Upper lobe of left lung (tissue), 6 donors: ENCODE measurements around the gene AGBL3. TPM values are rescaled to one million over a fixed set of nuclear protein-coding genes. Genes with fewer than 3 reads are reported as not detected.
"Not testable (repeated sequence)": the region's sequence is repeated elsewhere in the genome, so short reads cannot be mapped to it uniquely, and the experiment has no call there.

Experiments used
- ATAC-seq, 2 donors: fragments of 200-7000 bp; cut with Tn5 transposase; one replicate each; pipeline ENCODE4 v1.9.1; 2022; ENCODE audit warnings: mild to moderate bottlenecking in 2 of 2, moderate library complexity in 2 of 2; ENCODE audit not compliant: low FRiP score in 2 of 2
- DNase-seq, 2 donors: peaks; one replicate each; pipeline ENCODE4 v3.0.0-alpha.2; 2019 to 2020
- H3K27ac ChIP-seq, 4 donors: fragments of 200-600 bp; sonication (generic); one replicate each; pipeline ENCODE4 v1.5.1; 2016 to 2019
- H3K27me3 ChIP-seq, 4 donors: fragments of 200-600 bp; sonication (generic); one replicate each; pipeline ENCODE4 v1.5.1; 2017 to 2019
- H3K36me3 ChIP-seq, 4 donors: fragments of 200-600 bp; sonication (generic); one replicate each; pipeline ENCODE4 v1.5.1; 2016 to 2019
- H3K4me1 ChIP-seq, 4 donors: fragments of 200-600 bp; sonication (generic); one replicate each; pipeline ENCODE4 v1.5.1; 2018 to 2019
- H3K4me3 ChIP-seq, 4 donors: fragments of 200-600 bp; sonication (generic); one replicate each; pipeline ENCODE4 v1.5.1; 2017 to 2019; ENCODE audit warnings: mild to moderate bottlenecking in 2 of 4, moderate library complexity in 1 of 4
- H3K9me3 ChIP-seq, 4 donors: fragments of 200-600 bp; sonication (generic); one replicate each; pipeline ENCODE4 v1.5.1; 2018 to 2019
- EP300 ChIP-seq, 4 donors: sonication (generic); formaldehyde crosslinking; IDR thresholded peaks; one replicate each; pipeline ENCODE4 v1.5.1; 2017; ENCODE audit warnings: antibody characterized with exemption in 4 of 4, control low read depth in 2 of 4
- POLR2A ChIP-seq, 4 donors: fragments of 450-650 bp; IDR thresholded peaks; one replicate each; pipeline ENCODE4 v1.5.1; 2016 to 2017; ENCODE audit warnings: antibody characterized with exemption in 4 of 4, mild to moderate bottlenecking in 2 of 4
- POLR2AphosphoS5 ChIP-seq, 2 donors: sonication (generic); formaldehyde crosslinking; IDR thresholded peaks; one replicate each; pipeline ENCODE4 v1.5.1; 2017; ENCODE audit warnings: antibody characterized with exemption in 2 of 2
- WGBS, 2 donors: methylation state at CpG; one replicate each; pipeline ENCODE4 v1.1.5; 2017 to 2018; 5-methylcytosine and 5-hydroxymethylcytosine counted together
- total RNA-seq, 6 donors: library from RNA; depleted of rRNA in 4 of 6; stranded (reverse); fragments of >200 nt in 4 of 6; gene quantifications; one replicate each; pipeline versions ENCODE4 v1.1.0 to v1.2.1, GENCODE V29; 2016 to 2021
- TF ChIP-seq, protein P1 (sequence below), 6 experiments: fragments of 450-650 bp in 4 of 6; fragments of 200-600 bp in 2 of 6; sonication (generic) in 2 of 6; IDR thresholded peaks; one replicate each; pipeline ENCODE4 v1.5.1; 2016 to 2019; ENCODE audit warnings: antibody characterized with exemption in 6 of 6
- donor health status: DM: no; HTN: no; CAD: no; lungs with moderate emphysema.
- donor health status: DM: no; HTN: yes; CAD: no; lungs with severe emphysema.

AGBL3 gene
- total RNA-seq, 6 donors from 2014 or later = 1.0 to 5.2 (median 2.5) TPM

DNA sequence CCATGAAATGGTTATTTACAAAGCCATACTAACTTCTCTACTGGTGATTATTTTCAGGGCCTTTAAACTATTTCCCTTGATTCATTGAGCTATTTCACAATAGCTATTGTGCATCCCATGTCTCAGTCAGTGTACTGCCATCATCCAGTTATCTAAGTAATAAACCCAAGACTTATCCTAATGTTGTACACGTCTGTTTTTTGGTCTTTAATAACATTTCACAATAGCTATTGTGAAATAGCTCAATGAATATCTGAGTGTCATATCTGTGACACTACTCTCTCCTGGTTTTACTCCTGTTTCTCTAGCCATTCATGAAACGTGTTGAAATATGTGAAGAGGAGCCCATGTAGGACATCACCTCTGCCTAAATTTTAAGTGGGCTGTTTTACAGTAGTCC lies 125.1 kb downstream of the AGBL3 start:
- TF ChIP-seq, protein P1, sequence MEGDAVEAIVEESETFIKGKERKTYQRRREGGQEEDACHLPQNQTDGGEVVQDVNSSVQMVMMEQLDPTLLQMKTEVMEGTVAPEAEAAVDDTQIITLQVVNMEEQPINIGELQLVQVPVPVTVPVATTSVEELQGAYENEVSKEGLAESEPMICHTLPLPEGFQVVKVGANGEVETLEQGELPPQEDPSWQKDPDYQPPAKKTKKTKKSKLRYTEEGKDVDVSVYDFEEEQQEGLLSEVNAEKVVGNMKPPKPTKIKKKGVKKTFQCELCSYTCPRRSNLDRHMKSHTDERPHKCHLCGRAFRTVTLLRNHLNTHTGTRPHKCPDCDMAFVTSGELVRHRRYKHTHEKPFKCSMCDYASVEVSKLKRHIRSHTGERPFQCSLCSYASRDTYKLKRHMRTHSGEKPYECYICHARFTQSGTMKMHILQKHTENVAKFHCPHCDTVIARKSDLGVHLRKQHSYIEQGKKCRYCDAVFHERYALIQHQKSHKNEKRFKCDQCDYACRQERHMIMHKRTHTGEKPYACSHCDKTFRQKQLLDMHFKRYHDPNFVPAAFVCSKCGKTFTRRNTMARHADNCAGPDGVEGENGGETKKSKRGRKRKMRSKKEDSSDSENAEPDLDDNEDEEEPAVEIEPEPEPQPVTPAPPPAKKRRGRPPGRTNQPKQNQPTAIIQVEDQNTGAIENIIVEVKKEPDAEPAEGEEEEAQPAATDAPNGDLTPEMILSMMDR (IDR thresholded peaks at IDR 0.05) = no peak
- no peak for TF ChIP-seq POLR2A (IDR thresholded peaks at IDR 0.05)
- no peak for TF ChIP-seq POLR2AphosphoS5 (IDR thresholded peaks at IDR 0.05)
- TF ChIP-seq EP300 (IDR thresholded peaks at IDR 0.05) = no peak
- H3K9me3 ChIP-seq = no peaks in the 10 kb centered on the region
- no peak for ATAC-seq
- no peak for DNase-seq
- no peaks in the 10 kb centered on the region for H3K36me3 ChIP-seq
- no peak overlapping the region for H3K27ac ChIP-seq
- H3K4me3 ChIP-seq = no peak overlapping the region
- no peaks in the 10 kb centered on the region for H3K4me1 ChIP-seq
- 49 to 54% methylated on average over 2 of the region's 2 CpGs for WGBS, 2 donors
- no peaks in the 10 kb centered on the region for H3K27me3 ChIP-seq

DNA sequence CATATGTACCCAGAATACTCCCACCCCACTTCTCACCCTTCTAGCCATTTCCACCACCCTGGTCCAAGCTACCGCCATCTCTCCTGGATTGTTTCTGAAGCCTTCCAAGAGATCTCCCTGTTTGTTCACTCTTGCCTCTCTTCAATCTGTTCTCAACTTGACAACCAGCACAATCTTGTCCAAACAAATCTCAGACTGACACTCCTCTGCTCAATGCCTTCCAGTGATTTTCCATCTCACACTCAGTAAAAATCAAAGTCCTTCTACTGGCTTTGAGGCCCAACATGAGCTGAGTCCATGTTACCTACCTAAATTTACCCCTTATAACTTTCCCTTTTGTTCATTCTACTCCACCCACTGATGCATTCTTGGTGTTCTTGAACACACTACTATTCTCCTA lies 128.3 kb downstream of the AGBL3 start:
- H3K27me3 ChIP-seq = no peaks in the 10 kb centered on the region
- H3K9me3 ChIP-seq = peaks cover 0 to under 1% (median 0%) of the 10 kb centered on the region in 4 donors
- H3K36me3 ChIP-seq = no peaks in the 10 kb centered on the region
- WGBS, 2 donors = 90 to 100% methylated on average over 1 of the region's 1 CpG
- no peak overlapping the region for H3K27ac ChIP-seq
- no peak for DNase-seq
- H3K4me3 ChIP-seq = no peak overlapping the region
- no peak for TF ChIP-seq EP300 (IDR thresholded peaks at IDR 0.05)
- TF ChIP-seq POLR2A (IDR thresholded peaks at IDR 0.05) = no peak
- TF ChIP-seq POLR2AphosphoS5 (IDR thresholded peaks at IDR 0.05) = no peak
- TF ChIP-seq, protein P1 (IDR thresholded peaks at IDR 0.05) = no peak
- ATAC-seq = no peak
- H3K4me1 ChIP-seq = no peaks in the 10 kb centered on the region

DNA sequence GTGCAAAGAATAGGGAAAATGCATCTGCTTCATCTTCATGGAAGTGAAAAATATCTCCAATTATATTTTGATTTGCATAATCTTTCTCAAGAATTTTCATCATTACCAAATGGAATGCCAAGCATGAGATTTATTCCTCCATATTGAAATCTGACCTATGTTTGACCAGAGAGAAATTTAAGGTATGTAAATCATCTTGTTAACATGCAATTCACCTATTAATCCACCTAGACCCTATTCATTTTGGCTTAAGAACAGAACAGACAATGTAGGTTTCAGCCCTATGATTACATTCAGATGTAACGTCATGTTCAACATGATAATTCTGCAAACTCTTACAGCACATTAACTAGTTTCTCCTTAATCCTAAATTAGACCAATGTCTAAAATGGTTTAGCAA lies 130.8 kb downstream of the AGBL3 start:
- DNase-seq = no peak
- WGBS, 2 donors = 93 to 100% methylated on average over 1 of the region's 1 CpG
- TF ChIP-seq POLR2A (IDR thresholded peaks at IDR 0.05) (no peak), EP300 (IDR thresholded peaks at IDR 0.05) (no peak)
- TF ChIP-seq, protein P1 (IDR thresholded peaks at IDR 0.05) = no peak

DNA sequence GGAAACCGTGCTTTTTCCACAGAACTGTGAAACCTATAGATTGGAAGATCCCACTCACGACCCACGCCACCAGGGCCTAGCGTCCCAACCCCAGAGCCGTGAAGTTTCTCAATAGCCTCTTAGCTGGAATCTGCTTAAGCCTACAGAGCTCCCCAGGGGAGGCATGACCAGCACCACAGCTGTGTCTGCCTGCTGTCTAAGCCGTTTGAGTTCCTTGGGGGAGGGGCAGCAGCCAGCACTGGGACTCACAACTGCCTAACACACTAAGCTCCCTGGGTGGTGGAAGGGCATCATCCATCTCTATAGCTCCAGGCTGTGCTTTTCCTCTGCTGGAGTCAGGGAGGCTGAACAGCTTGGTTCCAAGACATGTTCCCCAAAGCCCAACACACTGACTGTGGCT lies 135.6 kb downstream of the AGBL3 start:
- TF ChIP-seq EP300 (IDR thresholded peaks at IDR 0.05) = no peak
- TF ChIP-seq, protein P1 (IDR thresholded peaks at IDR 0.05) = no peak
- no peak for TF ChIP-seq POLR2AphosphoS5 (IDR thresholded peaks at IDR 0.05)
- no peak for TF ChIP-seq POLR2A (IDR thresholded peaks at IDR 0.05)
- WGBS, 2 donors = 74 to 84% methylated on average over 6 of the region's 6 CpGs

More for the DNA sequence above, 130.8 kb downstream of the AGBL3 start:
- Histone ChIP-seq H3K27ac (no peak overlapping the region), H3K4me1 (no peaks in the 10 kb centered on the region), H3K9me3 (peaks cover 0 to 3% (median 0%) of the 10 kb centered on the region in 4 donors), H3K4me3 (no peak overlapping the region), H3K36me3 (no peaks in the 10 kb centered on the region), H3K27me3 (no peaks in the 10 kb centered on the region)
- ATAC-seq = no peak

DNA sequence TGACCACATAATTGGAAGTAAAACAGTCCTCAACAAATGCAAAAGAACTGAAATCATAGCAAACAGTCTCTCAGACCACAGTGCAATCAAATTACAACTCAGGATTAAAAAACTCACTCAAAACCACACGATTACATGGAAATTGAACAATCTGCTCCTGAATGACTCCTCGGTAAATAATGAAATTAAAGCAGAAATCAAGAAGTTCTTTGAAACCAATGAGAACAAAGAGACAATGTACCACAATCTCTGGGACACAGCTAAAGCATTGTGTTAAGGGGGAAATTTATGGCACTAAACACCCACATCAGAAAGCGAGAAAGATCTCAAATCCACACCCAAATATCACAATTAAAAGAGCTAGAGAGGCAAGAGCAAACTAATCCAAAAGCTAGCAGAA lies 138.3 kb downstream of the AGBL3 start:
- WGBS, 2 donors = 90 to 92% methylated on average over 3 of the region's 3 CpGs

More for the DNA sequence above, 135.6 kb downstream of the AGBL3 start:
- H3K27me3 ChIP-seq = no peaks in the 10 kb centered on the region
- H3K9me3 ChIP-seq = peaks cover 0 to 3% (median 0%) of the 10 kb centered on the region in 4 donors
- H3K4me3 ChIP-seq = no peak overlapping the region
- no peaks in the 10 kb centered on the region for H3K36me3 ChIP-seq
- H3K27ac ChIP-seq = no peak overlapping the region
- no peaks in the 10 kb centered on the region for H3K4me1 ChIP-seq
- no peak for ATAC-seq
- no peak for DNase-seq

More for the DNA sequence above, 138.3 kb downstream of the AGBL3 start:
- not testable (repeated sequence) for H3K4me3 ChIP-seq, ATAC-seq, H3K27me3 ChIP-seq, H3K9me3 ChIP-seq, H3K27ac ChIP-seq, H3K4me1 ChIP-seq, DNase-seq, H3K36me3 ChIP-seq
